H1 (cell line): ENCODE data around the gene HS3ST1. TPM values are rescaled to one million over a fixed set of nuclear protein-coding genes. Genes with fewer than 3 reads are reported as not detected.

Source experiments
- MAX ChIP-seq: IDR thresholded peaks from 2 replicates; pipeline ENCODE4 v1.6.1; 2012; ENCODE audit warnings: inconsistent platforms
- YY1 ChIP-seq: IDR thresholded peaks from 2 replicates; pipeline ENCODE4 v1.6.1; 2011; ENCODE audit warnings: low read depth, mild to moderate bottlenecking, low read length
- polyA plus RNA-seq, 7 experiments: library from polyadenylated mRNA; depleted of rRNA in 3 of 7; stranded (reverse) in 5 of 7; unstranded in 2 of 7; fragments of >200 nt in 5 of 7; fragments of 200-250 nt in 2 of 7; gene quantifications; 1 replicate in 5 of 7; 2 replicates in 1 of 7; 4 replicates in 1 of 7; pipeline versions ENCODE4 v1.2.1 to v1.2.3, GENCODE V29; 2011 to 2013; ENCODE audit warnings: missing spikeins in 2 of 7, mixed read lengths in 2 of 7
- total RNA-seq: library from RNA; stranded (reverse); fragmentation: NEBNext Ultra II Directional; extraction: Animal tissue kit (Norgen Biotek cat#: 25700); gene quantifications from 2 replicates; pipeline ENCODE4 v1.2.1, GENCODE V29; 2021

Gene HS3ST1
- total and polyA plus RNA-seq, 2 of the 8 experiments (the other 6 are each of a cell fraction or from before 2014, with no cell fraction given): 0.50 to 1.5 TPM

GRCh38 chr4:11408233-11408967 lies 20.3 kb downstream of the HS3ST1 start (continued):
- TF ChIP-seq MAX: no peak
- no peak for TF ChIP-seq YY1
- TF ChIP-seq, all 59 proteins: peak for 0
